Heart left ventricle (tissue), 16 donors: ENCODE results near the gene ZFAND3. TPM values are rescaled to one million over a fixed set of nuclear protein-coding genes. Genes with fewer than 3 reads are reported as not detected.

Experiments
- ATAC-seq, 4 donors: fragments of 200-7000 bp; cut with Tn5 transposase; one replicate each; pipeline ENCODE4 v1.9.1; 2020 to 2022; ENCODE audit warnings: moderate library complexity in 4 of 4, mild to moderate bottlenecking in 3 of 4, moderate number of reproducible peaks in 1 of 4
- DNase-seq, 5 donors: peaks; one replicate each; pipeline ENCODE4 v3.0.0-alpha.2; 2020
- H3K27ac ChIP-seq, 12 donors: fragments of 200-600 bp; sonication (generic) in 4 of 12; one replicate each; pipeline versions ENCODE4 v1.5.0 to v1.8.0; 2016 to 2022; ENCODE audit warnings: mild to moderate bottlenecking in 2 of 12
- H3K27me3 ChIP-seq, 9 donors: fragments of 200-600 bp; sonication (generic) in 2 of 9; one replicate each; pipeline versions ENCODE4 v1.5.1 to v1.8.0; 2016 to 2022; ENCODE audit warnings: mild to moderate bottlenecking in 3 of 9
- H3K36me3 ChIP-seq, 9 donors: fragments of 200-600 bp; sonication (generic) in 2 of 9; one replicate each; pipeline versions ENCODE4 v1.5.0 to v1.8.0; 2018 to 2022; ENCODE audit warnings: mild to moderate bottlenecking in 2 of 9
- H3K4me1 ChIP-seq, 12 donors: fragments of 200-600 bp; sonication (generic) in 4 of 12; one replicate each; pipeline versions ENCODE4 v1.5.0 to v1.8.0; 2016 to 2022; ENCODE audit warnings: mild to moderate bottlenecking in 3 of 12
- H3K4me3 ChIP-seq, 12 donors: fragments of 200-600 bp; sonication (generic) in 4 of 12; one replicate each; pipeline versions ENCODE4 v1.5.0 to v1.8.0; 2017 to 2022; ENCODE audit warnings: mild to moderate bottlenecking in 9 of 12, moderate library complexity in 4 of 12
- H3K9me3 ChIP-seq, 12 donors: fragments of 200-600 bp; sonication (generic) in 4 of 12; one replicate each; pipeline versions ENCODE4 v1.5.0 to v1.8.0; 2016 to 2022; ENCODE audit warnings: mild to moderate bottlenecking in 1 of 12
- CTCF ChIP-seq, 12 donors: fragments of 200-600 bp; sonication (generic) in 4 of 12; IDR thresholded peaks; one replicate each; pipeline versions ENCODE4 v1.5.0 to v1.8.0; 2018 to 2022; ENCODE audit warnings: antibody characterized with exemption in 12 of 12, mild to moderate bottlenecking in 5 of 12
- POLR2A ChIP-seq, 2 donors: fragments of 450-650 bp; IDR thresholded peaks; one replicate each; pipeline ENCODE4 v1.6.1; 2017; ENCODE audit warnings: antibody characterized with exemption in 2 of 2, mild to moderate bottlenecking in 2 of 2, moderate library complexity in 2 of 2
- WGBS, 4 donors: extraction: QIAGEN DNeasy Blood & Tissue Kit in 2 of 4; methylation state at CpG; one replicate each; pipeline versions ENCODE4 v1.1.5 to v1.1.7; 2013 to 2018; 5-methylcytosine and 5-hydroxymethylcytosine counted together
- intact Hi-C, 10 donors: fragments of 100-400 bp; cut with DNase I; formaldehyde crosslinking; loops; one replicate each; pipeline versions ENCODE4 v1.11.1 to v1.14.2; 2022
- polyA plus RNA-seq, 2 donors: library from polyadenylated mRNA; stranded (reverse); fragments of 200-250 nt; gene quantifications; one replicate each; pipeline ENCODE4 v1.2.3, GENCODE V29; 2013
- total RNA-seq, 9 donors: library from RNA; depleted of rRNA in 2 of 9; stranded (reverse); fragments of >200 nt in 2 of 9; fragmentation: NEBNext Ultra II Directional in 3 of 9; extraction: Animal tissue kit (Norgen Biotek cat#: 25700) in 3 of 9; gene quantifications; one replicate each; pipeline versions ENCODE4 v1.1.0 to v1.2.4, GENCODE V29; 2016 to 2023
- donor health status: ischemic (EF 13 %, LVEDD 7.1; RV severe dilation, severe dysfunction).
- donor health status: healthy with polysubstance abuse.
- donor health status: DM: no; HTN: yes; CAD: no.
- donor health status: DM: no; HTN: no; CAD: no.
- donor health status: ischemic (EF 25% LVEDD 6.9; RV normal size, moderate dysfunction).
- donor health status: ischemic (EF 25% LVEDD 5.7; RV mildly dilated, moderate dysfunction).
- donor health status: healthy.
- donor health status: DM: yes; HTN: yes; CAD: no.
- donor health status: ischemic (EF 35%, LVEDD 5.7; RV mildly dilated, moderate dysfunction).
- donor health status: nonischemic (EF 11% LVEDD 7.7; RV severe dilation, severe dysfunction).
- donor health status: DM: yes; HTN: yes; CAD: no.
- donor health status: PGD.
- donor health status: ischemic (EF 29% LVEDD 5.4; RV normal size, mild dysfunction).
- donor health status: nonischemic (EF 23%, LVEDD 6.1; RV moderate dilation, normal function).

The ZFAND3 gene
- total and polyA plus RNA-seq, 11 donors, result 29.1 to 114 (median 88.2) TPM

- Histone ChIP-seq H3K27ac (no peak overlapping the region), H3K4me1 (peaks cover 0 to 46% (median 21%) of the 10 kb centered on the region in 12 donors), H3K36me3 (no peaks in the 10 kb centered on the region), H3K4me3 (no peak overlapping the region), H3K9me3 (peaks cover 0 to 15% (median 0%) of the 10 kb centered on the region in 12 donors), H3K27me3 (no peaks in the 10 kb centered on the region)
- 61 to 94% (median 63%) methylated on average over 3 of the region's 3 CpGs for WGBS, 4 donors
- intact Hi-C loops, result no loop called here
- ATAC-seq (no peak), DNase-seq (no peak)
- TF ChIP-seq POLR2A (IDR thresholded peaks at IDR 0.05), result no peak
- no peak for TF ChIP-seq CTCF (IDR thresholded peaks at IDR 0.05)
Measured at GRCh38 chr6:37874726-37875125, 55.2 kb downstream of the ZFAND3 start.

- WGBS, 4 donors, result 79 to 89% (median 81%) methylated on average over 5 of the region's 5 CpGs
- no peak for ATAC-seq
- H3K9me3 ChIP-seq, result peaks cover 0 to 15% (median 0%) of the 10 kb centered on the region in 12 donors
- H3K4me1 ChIP-seq, result peaks cover 0 to 52% (median 25%) of the 10 kb centered on the region in 12 donors
- H3K36me3 ChIP-seq, result no peaks in the 10 kb centered on the region
- no peak overlapping the region for H3K4me3 ChIP-seq
- intact Hi-C loops, result no loop called here
- H3K27ac ChIP-seq, result no peak overlapping the region
- DNase-seq, result no peak
- TF ChIP-seq POLR2A (IDR thresholded peaks at IDR 0.05), result no peak
- no peak for TF ChIP-seq CTCF (IDR thresholded peaks at IDR 0.05)
- H3K27me3 ChIP-seq, result no peaks in the 10 kb centered on the region
Measured at GRCh38 chr6:37875561-37876309, 56.2 kb downstream of the ZFAND3 start.

GRCh38 chr6:37876843-37877242 lies 57.3 kb downstream of the ZFAND3 start:
- ATAC-seq (no peak), DNase-seq (no peak)
- Histone ChIP-seq H3K9me3 (peaks cover 0 to 6% (median 0%) of the 10 kb centered on the region in 12 donors), H3K36me3 (no peaks in the 10 kb centered on the region), H3K4me3 (no peak overlapping the region), H3K4me1 (peaks cover 0 to 59% (median 29%) of the 10 kb centered on the region in 12 donors), H3K27me3 (no peaks in the 10 kb centered on the region), H3K27ac (no peak overlapping the region)
- TF ChIP-seq CTCF (IDR thresholded peaks at IDR 0.05) (no peak), POLR2A (IDR thresholded peaks at IDR 0.05) (no peak)
- intact Hi-C loops, result no loop called here
- 89 to 91% (median 91%) methylated on average over 4 of the region's 4 CpGs for WGBS, 4 donors

- H3K9me3 ChIP-seq, result no peaks in the 10 kb centered on the region
- DNase-seq (no peak), ATAC-seq (peak in 3 of 4 donors; percentile 32 to 38 (median 36))
- no peak for TF ChIP-seq POLR2A (IDR thresholded peaks at IDR 0.05)
- TF ChIP-seq CTCF (IDR thresholded peaks at IDR 0.05), result no peak
- H3K4me1 ChIP-seq, result peaks cover 0 to 59% (median 31%) of the 10 kb centered on the region in 12 donors
- H3K27ac ChIP-seq, result no peak overlapping the region
- no peaks in the 10 kb centered on the region for H3K27me3 ChIP-seq
- no peak overlapping the region for H3K4me3 ChIP-seq
- 83 to 86% (median 85%) methylated on average over 6 of the region's 6 CpGs for WGBS, 4 donors
- intact Hi-C loops, result no loop called here
- H3K36me3 ChIP-seq, result no peaks in the 10 kb centered on the region
Measured at GRCh38 chr6:37877373-37878149, 58.0 kb downstream of the ZFAND3 start.
